Left ventricle myocardium inferior (tissue), 1 donor: ENCODE data around the gene KLK15. TPM values are rescaled to one million over a fixed set of nuclear protein-coding genes. Genes with fewer than 3 reads are reported as not detected.

Experiments
- DNase-seq: peaks from one replicate; pipeline ENCODE4 v3.0.0-alpha.2; 2020
- H3K27ac ChIP-seq: fragments of 200-600 bp; replicated peaks from 2 replicates; pipeline ENCODE4 v1.8.0; 2021
- H3K27me3 ChIP-seq: fragments of 200-600 bp; 2 replicates; pipeline ENCODE4 v1.8.0; 2021; ENCODE audit warnings: low read depth
- H3K36me3 ChIP-seq: fragments of 200-600 bp; 2 replicates; pipeline ENCODE4 v1.8.0; 2021
- H3K4me1 ChIP-seq: fragments of 200-600 bp; 2 replicates; pipeline ENCODE4 v1.8.0; 2021
- H3K4me3 ChIP-seq: fragments of 200-600 bp; 2 replicates; pipeline ENCODE4 v1.8.0; 2021; ENCODE audit warnings: mild to moderate bottlenecking, moderate library complexity
- H3K9me3 ChIP-seq: fragments of 200-600 bp; replicated peaks from 2 replicates; pipeline ENCODE4 v1.8.0; 2021
- intact Hi-C: fragments of 100-400 bp; cut with micrococcal nuclease; formaldehyde crosslinking; loops from one replicate; pipeline ENCODE4 v1.11.0; 2022
- total RNA-seq: library from RNA; stranded (reverse); fragmentation: NEBNext Ultra II Directional; extraction: Animal tissue kit (Norgen Biotek cat#: 25700); gene quantifications from one replicate; pipeline ENCODE4 v1.2.1, GENCODE V29; 2021
- TF ChIP-seq, protein P1 (sequence below): fragments of 200-600 bp; IDR thresholded peaks from 2 replicates; pipeline ENCODE4 v1.8.0; 2021; ENCODE audit warnings: antibody characterized with exemption, mild to moderate bottlenecking, borderline replicate concordance
- donor health status: DM: no; HTN: yes; CAD: no; lungs with severe emphysema.

KLK15 gene
- total RNA-seq, 1 donor from 2014 or later, result not detected

DNA sequence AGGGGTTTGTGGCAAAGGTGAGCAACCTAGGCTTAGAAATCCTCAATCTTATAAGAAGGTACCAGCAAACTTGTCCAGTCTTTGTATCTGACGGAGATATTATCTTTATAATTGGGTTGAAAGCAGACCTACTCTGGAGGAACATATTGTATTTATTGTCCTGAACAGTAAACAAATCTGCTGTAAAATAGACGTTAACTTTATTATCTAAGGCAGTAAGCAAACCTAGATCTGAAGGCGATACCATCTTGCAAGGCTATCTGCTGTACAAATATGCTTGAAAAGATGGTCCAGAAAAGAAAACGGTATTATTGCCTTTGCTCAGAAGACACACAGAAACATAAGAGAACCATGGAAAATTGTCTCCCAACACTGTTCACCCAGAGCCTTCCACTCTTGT lies 36.1 kb upstream of the KLK15 start:
- no peaks in the 10 kb centered on the region for H3K36me3 ChIP-seq
- no peak overlapping the region for H3K27ac ChIP-seq
- H3K4me1 ChIP-seq, result no peaks in the 10 kb centered on the region
- no peaks in the 10 kb centered on the region for H3K9me3 ChIP-seq
- intact Hi-C loops, result no loop called here
- DNase-seq, result no peak
- H3K27me3 ChIP-seq, result peaks cover 96% of the 10 kb centered on the region
- H3K4me3 ChIP-seq, result no peak overlapping the region
- TF ChIP-seq, protein P1, sequence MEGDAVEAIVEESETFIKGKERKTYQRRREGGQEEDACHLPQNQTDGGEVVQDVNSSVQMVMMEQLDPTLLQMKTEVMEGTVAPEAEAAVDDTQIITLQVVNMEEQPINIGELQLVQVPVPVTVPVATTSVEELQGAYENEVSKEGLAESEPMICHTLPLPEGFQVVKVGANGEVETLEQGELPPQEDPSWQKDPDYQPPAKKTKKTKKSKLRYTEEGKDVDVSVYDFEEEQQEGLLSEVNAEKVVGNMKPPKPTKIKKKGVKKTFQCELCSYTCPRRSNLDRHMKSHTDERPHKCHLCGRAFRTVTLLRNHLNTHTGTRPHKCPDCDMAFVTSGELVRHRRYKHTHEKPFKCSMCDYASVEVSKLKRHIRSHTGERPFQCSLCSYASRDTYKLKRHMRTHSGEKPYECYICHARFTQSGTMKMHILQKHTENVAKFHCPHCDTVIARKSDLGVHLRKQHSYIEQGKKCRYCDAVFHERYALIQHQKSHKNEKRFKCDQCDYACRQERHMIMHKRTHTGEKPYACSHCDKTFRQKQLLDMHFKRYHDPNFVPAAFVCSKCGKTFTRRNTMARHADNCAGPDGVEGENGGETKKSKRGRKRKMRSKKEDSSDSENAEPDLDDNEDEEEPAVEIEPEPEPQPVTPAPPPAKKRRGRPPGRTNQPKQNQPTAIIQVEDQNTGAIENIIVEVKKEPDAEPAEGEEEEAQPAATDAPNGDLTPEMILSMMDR, result no peak

DNA sequence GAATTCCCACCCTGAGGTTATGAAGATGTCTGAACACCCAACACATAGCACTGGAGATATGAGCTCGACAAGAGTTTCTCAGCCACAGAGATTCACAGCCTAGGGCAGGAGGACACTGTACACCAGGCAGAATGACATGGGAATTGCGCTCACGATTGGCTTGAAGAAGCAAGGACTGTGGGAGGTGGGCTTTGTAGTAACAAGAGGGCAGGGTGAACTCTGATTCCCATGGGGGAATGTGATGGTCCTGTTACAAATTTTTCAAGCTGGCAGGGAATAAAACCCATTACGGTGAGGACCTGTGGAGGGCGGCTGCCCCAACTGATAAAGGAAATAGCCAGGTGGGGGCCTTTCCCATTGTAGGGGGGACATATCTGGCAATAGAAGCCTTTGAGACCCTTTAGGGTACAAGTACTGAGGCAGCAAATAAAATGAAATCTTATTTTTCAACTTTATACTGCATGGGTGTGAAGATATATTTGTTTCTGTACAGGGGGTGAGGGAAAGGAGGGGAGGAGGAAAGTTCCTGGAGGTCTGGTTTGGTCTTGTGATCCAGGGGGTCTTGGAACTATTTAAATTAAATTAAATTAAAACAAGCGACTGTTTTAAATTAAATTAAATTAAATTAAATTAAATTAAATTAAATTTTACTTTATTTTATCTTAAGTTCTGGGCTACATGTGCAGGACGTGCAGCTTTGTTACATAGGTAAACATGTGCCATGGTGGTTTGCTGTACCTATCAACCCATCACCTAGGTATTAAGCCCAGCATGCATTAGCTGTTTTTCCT lies 28.3 kb upstream of the KLK15 start:
- Histone ChIP-seq H3K27ac (no peak overlapping the region), H3K4me3 (no peak overlapping the region), H3K27me3 (peaks cover 93% of the 10 kb centered on the region), H3K9me3 (no peaks in the 10 kb centered on the region), H3K36me3 (no peaks in the 10 kb centered on the region), H3K4me1 (no peaks in the 10 kb centered on the region)
- intact Hi-C loops, result no loop called here
- DNase-seq, result no peak
- TF ChIP-seq, protein P1, result no peak

DNA sequence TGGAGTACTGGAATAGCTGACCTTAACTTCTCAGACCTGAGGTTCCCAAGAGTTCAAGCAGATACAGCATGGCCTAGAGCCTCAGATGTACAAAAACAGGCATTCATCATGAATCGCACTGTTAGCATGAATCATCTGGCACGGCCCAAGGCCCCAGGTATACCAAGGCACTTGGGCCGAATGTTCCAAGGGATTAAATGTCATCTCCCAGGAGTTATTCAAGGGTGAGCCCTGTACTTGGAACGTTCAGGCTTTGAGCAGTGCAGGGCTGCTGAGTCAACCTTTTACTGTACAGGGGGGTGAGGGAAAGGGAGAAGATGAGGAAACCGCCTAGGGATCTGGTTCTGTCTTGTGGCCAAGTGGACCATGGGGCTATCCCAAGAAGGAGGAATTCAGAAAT lies 27.6 kb upstream of the KLK15 start:
- H3K9me3 ChIP-seq, result no peaks in the 10 kb centered on the region
- H3K4me1 ChIP-seq, result no peaks in the 10 kb centered on the region
- no peak for DNase-seq
- no peaks in the 10 kb centered on the region for H3K36me3 ChIP-seq
- intact Hi-C loops, result no loop called here
- H3K27me3 ChIP-seq, result peaks cover 93% of the 10 kb centered on the region
- TF ChIP-seq, protein P1, result no peak
- no peak overlapping the region for H3K27ac ChIP-seq
- no peak overlapping the region for H3K4me3 ChIP-seq

DNA sequence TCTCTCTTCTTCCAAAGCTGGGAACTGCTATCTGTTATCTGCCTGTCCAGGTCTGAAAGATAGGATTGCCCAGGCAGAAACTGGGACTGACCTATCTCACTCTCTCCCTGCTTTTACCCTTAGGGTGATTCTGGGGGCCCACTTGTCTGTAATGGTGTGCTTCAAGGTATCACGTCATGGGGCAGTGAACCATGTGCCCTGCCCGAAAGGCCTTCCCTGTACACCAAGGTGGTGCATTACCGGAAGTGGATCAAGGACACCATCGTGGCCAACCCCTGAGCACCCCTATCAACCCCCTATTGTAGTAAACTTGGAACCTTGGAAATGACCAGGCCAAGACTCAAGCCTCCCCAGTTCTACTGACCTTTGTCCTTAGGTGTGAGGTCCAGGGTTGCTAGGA lies 26.5 kb upstream of the KLK15 start:
- peaks cover 95% of the 10 kb centered on the region for H3K27me3 ChIP-seq
- no peak for DNase-seq

DNA sequence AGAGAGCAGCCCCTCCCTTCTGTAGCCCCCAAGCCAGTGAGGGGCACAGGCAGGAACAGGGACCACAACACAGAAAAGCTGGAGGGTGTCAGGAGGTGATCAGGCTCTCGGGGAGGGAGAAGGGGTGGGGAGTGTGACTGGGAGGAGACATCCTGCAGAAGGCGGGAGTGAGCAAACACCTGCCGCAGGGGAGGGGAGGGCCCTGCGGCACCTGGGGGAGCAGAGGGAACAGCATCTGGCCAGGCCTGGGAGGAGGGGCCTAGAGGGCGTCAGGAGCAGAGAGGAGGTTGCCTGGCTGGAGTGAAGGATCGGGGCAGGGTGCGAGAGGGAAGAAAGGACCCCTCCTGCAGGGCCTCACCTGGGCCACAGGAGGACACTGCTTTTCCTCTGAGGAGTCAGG lies 25.5 kb upstream of the KLK15 start:
- intact Hi-C loops, result no loop called here
- DNase-seq, result no peak
- H3K27me3 ChIP-seq, result peaks cover 95% of the 10 kb centered on the region
- TF ChIP-seq, protein P1, result no peak
- no peaks in the 10 kb centered on the region for H3K4me1 ChIP-seq
- no peak overlapping the region for H3K4me3 ChIP-seq
- H3K36me3 ChIP-seq, result no peaks in the 10 kb centered on the region
- no peaks in the 10 kb centered on the region for H3K9me3 ChIP-seq
- no peak overlapping the region for H3K27ac ChIP-seq

More for the DNA sequence above, 26.5 kb upstream of the KLK15 start:
- TF ChIP-seq, protein P1, result no peak
- Histone ChIP-seq H3K4me1 (no peaks in the 10 kb centered on the region), H3K36me3 (no peaks in the 10 kb centered on the region), H3K27ac (no peak overlapping the region), H3K4me3 (no peak overlapping the region), H3K9me3 (no peaks in the 10 kb centered on the region)
- intact Hi-C loops, result no loop called here
